Medulla oblongata (tissue), 1 donor: ENCODE measurements around the gene ESR2.
"Not testable (repeated sequence)": the region's sequence is repeated elsewhere in the genome, so short reads cannot be mapped to it uniquely, and the experiment has no call there.

Experiments
- DNase-seq: peaks from one replicate; pipeline ENCODE4 v3.0.0-alpha.2; 2015; ENCODE audit errors: extremely low spot score

The ESR2 gene

DNA sequence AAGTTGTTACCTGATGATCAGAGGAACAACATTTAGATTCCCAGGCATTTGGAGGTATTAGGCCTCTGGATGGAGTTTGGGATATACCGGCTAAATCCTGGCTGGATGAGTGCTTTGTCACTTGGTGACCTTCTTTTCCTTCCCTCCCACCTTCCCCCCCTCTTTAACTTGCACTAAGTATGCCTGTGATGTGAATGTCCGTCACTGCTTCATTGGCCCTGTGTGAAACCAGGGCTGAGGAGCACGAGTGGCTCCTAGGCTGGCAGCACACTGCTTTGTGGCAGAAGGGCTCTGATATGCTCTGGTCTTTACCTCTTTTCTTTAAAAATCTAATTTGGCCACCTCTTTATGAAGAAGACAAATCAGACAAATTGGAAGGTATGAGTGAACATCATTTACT is 95.7 kb downstream of the ESR2 start:
- DNase-seq = no peak

DNA sequence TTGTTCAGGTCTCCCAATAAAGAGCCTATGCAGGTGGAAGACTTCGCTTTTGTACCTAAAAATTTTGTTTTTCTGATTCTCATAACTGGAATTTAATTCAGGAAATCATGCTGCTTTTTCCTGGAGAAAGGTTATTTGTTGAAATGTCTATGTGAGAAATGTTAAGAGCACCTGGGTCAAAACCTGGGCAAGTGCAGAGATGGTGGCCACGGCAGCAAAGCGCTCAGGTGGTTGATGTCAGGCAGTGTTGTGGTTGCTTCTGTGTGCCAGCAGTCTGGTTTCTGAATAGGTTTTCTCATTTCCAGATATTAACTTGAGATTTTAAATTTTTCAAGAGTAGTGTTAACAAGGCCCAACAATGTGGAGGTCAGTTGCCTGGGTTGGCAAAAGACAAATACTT is 96.2 kb downstream of the ESR2 start:
- no peak for DNase-seq

- peak; percentile 69 for DNase-seq
Observed at GRCh38 chr14:64196814-64197411, 97.3 kb downstream of the ESR2 start.

DNA sequence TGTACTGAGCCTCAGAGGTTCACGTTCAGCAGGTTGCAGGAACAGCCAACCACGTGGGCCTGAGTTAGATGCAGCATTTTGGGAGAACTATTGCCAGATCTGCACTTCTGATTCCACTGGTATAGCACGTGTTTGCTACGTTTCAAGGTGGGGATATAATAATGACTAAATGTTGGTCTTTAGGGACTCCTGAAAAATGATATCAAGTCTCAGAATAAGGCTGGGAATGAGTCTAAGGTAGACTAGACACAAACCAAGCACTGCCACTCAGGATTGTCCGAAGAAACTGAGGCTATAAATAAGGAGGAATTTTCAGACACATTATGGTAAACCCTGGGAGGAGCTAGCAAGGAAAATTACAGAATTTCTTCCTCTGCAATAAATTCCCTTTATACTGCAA is 98.1 kb downstream of the ESR2 start:
- DNase-seq = no peak

DNA sequence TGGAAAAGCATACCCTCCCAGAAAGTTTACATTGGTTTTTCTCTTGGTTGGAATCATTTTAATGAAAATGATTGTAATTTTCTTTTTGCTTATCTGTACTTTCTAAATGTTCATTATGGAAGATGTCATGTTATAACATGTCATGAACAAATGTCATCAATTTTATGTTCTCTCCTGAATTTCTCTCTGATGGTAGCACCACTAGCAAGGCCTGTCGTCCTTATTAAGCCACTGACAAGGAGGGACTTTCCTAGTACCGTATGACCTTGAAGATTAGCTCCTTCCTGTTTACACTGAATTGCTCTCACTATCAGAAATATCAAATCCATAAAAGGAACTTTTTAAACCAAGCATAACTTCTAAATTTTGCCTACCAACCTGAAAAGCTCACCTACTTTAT is 99.0 kb downstream of the ESR2 start:
- DNase-seq = no peak

- no peak for DNase-seq
Observed at GRCh38 chr14:64194404-64194803, 99.8 kb downstream of the ESR2 start.

DNA sequence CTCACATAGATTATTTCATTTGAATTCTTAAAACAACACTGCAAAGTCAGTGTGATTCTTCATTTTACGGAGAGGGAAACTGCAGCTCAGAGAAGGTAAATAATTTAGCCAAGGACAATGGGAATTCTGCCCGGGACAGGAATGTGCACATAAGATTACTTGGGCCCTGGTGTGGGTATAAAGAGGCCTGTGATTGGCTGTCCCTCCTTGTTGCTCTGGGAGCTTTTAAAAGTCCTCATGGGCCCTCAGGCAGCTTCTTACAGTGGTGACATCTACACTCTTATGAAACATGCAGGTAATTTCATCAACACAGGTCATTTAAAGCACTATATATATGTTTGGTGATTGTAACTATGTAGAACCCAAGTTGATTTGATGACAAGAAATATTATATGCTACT is 100.3 kb downstream of the ESR2 start:
- DNase-seq = no peak

DNA sequence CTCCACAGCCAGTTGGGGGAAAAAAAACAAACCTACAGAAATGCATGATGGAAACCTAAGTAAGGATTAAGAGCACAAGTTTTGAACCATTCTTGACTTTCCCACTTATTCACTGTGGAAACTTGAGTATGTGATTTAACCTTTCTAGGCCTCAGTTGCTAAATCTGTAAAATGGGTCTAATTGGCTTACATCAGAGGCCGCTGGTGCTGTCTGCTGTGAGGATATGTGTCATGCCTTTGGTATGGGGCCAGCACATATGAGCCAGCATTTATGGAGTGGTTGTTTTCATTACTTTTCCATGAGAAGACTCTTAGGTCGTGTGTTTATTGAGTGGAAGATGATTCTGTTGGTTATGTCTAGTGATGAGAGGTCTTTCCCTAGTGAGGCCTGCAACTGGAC is 102.4 kb downstream of the ESR2 start:
- DNase-seq = no peak

DNA sequence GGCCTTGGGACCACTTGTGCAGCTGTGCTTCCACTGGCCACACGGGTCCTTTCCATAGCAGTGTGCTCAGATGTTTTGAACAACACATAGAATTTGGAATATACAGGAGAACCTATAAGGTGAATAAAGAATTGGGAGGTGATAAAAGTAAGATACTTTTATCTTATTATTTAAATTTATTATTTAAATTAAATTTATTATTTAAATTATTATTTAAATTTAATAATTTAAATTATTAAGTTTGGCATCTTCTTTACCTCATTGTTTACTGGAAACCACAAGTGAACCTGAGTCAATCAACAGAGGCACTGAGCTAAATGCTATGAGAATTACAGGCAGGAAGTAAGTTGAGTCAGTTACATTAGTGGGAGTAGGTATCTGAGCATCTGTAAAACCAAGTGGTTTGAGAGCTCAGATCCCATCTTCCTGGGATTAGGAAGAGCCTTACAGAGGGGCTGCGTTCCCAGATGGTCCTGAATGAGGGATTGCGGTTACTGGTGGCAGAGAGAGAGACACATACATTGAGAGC is 103.1 kb downstream of the ESR2 start:
- no peak for DNase-seq

GRCh38 chr14:64187331-64187730 is 106.8 kb downstream of the ESR2 start:
- no peak for DNase-seq

DNA sequence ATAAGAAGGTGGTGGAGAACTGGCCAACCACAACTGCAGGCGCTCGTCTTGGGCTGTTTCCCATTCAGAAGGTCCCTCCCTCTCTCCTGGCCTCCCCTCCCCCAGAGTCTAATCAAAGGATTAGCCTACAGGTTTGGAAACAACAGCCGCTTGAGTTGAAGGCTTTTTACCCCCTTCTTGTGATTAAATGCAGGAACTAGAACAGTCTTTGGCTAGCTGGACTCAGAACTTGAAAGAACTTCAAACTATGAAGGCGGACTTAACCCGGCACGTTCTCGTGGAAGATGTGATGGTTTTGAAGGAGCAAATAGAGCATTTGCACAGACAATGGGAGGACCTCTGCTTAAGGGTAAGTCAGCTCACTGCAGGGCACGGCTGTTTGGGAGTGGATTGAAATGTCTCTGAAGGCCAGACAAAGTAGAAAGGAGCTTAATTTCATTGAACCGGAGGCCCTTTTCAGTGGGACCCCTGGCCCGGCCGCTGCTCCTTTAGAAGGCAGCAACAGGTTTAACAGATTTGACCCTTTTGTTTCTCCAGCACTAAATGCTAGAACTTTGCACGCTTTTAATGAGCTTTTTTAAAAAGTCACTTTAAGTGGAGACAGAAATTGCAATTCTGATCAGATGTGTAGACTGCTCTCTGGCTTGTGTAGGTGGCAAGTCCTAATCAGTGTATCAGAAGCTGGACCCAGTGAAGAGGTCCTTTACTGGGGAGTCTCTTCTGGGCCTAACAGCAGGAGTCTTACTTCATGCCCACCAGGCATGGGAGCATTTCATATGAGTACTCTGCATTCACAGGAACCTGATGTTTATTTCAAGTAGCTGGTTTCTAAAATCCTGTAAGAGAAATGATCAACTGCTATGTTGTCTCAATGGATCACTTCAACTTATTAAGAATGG is 107.7 kb downstream of the ESR2 start:
- DNase-seq = no peak

- DNase-seq = no peak
Observed at GRCh38 chr14:64185184-64185583, 109.0 kb downstream of the ESR2 start.

GRCh38 chr14:64184103-64184729 is 110.0 kb downstream of the ESR2 start:
- DNase-seq = no peak

GRCh38 chr14:64182908-64183307 is 111.3 kb downstream of the ESR2 start:
- DNase-seq = not testable (repeated sequence)

DNA sequence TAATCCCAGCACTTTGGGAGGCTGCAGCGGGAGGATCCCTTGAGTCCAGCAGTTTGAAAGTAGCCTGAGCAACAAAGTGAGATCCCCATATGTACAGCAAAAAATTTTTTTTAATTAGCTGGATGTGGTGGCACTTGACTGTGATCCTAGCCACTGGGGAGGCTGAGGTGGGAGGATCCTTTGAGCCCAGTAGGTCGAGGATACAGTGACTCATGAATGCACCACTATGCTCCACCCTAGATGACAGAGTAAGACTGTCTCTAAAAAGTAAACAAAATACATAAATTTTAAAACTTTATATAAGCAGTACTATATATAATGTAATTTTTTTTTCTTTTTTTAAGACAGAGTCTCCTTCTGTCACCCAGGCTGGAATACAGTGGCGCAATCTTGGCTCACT is 115.4 kb downstream of the ESR2 start:
- DNase-seq = no peak

DNA sequence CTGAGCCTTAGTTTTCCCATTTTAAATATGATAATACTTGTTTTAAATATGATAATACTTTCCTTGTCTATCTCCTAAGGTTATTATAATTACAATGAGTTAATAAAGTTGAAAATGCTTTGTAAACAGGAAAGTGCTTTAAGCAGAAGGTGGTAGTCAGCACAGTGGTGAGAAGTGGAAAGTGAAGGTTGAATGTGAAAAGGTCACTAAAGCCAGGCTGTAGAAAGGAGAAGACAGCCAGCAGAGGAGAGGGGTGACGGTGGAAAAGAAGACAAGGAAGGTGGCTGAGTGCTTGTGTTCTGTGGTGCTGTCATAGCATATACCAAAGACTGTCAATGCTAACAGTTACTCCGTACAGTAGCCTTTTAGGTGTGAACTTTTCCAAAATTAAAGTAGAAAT is 117.8 kb downstream of the ESR2 start:
- no peak for DNase-seq

DNA sequence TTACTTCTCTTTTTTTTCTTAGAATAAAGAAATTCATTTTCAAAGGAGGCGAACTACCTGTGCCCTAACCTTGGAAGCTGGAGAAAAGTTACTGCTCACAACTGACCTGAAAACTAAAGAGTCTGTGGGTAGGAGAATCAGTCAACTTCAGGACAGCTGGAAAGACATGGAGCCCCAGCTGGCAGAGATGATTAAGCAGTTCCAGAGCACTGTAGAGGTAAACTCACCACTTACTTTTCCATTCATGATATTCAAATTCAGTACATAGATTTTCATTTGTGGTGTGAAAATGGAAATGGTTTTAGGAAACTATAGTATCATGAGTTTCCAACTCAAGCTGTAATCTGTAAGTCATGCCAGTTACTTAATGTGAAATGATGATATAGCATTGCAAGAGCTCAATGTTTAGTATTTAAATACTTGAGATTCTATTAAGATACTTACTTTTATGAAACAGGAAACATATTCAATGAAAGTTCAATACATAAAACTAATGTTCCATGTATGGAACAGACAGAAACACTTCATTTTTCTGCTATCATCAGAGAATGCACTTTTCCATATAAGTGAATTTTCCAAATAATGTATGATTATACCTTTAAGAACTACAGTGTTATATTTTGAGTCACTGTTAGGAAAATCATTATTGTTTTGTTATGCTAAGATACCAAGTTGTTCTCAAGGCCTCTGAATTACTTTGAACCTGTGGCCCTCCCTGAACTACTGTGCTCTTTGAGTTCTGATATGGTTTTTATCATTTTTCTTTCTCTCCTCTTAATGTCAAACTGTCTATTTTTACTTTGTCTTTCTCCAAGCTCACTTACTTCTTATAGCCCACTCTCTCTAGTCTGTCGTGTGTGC is 119.0 kb downstream of the ESR2 start:
- DNase-seq = no peak

DNA sequence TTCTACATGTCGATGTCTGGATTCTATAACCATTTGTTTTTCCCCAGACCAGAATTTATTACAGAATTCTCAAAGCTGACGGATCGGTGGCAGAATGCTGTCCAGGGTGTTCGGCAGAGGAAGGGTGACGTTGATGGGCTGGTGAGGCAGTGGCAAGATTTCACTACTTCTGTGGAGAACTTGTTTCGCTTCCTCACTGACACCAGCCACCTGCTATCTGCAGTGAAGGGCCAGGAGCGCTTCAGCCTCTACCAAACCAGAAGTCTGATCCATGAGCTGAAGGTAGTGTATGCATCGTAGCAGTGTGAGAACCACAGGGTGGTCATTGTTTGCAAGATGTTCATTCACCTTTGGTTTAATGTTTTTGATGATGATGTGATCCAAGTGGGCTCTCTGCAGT is 124.0 kb downstream of the ESR2 start:
- DNase-seq = no peak

GRCh38 chr14:64159588-64159987 is 134.6 kb downstream of the ESR2 start:
- no peak for DNase-seq

DNA sequence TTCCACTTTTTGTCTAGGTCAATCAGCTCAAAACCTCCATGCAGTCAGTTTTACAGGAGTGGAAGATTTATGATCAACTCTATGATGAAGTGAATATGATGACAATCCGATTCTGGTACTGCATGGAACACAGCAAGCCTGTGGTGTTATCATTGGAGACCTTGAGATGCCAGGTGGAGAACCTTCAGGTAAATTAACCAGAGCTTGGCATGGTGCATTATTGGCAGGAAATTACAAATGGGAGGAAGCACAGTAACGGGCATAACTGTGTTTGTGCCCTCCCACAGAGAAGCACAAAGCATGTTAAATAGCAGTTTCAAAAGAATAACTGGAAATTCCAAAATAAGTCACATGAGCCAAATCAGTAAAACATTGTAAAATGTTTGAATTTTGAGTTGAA is 135.6 kb downstream of the ESR2 start:
- no peak for DNase-seq

GRCh38 chr14:64149921-64150320 is 144.2 kb downstream of the ESR2 start:
- no peak for DNase-seq
